Stimulated activated CD4-positive, alpha-beta T cell treated with anti-CD3 and anti-CD28 coated beads, Interleukin-15, amount 100 ng/mL, for 24 hours (primary cell): ENCODE data around the gene TRAF1.

ENCODE experiments used
- DNase-seq: peaks from one replicate; pipeline ENCODE4 v3.0.0-alpha.2; 2020

The TRAF1 gene

DNA sequence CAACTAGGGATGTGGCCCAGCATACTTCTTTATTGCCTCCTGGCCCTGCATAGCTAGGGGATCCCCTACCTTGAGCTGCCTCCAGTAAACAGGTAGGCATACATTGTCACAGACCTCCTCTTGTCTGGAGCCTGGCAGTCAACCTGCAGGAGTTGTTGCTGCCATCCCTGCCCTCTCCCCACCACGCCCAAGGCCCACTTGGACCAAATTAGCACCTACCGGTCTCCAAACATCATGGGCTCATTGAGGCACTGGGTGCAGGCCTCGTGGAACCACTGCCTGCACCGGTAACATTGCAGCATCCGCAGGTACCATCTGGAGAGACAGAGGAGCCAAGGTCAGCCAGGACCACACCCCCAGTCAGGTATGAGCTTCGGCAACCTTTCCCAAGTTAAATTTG lies 59.9 kb downstream of the TRAF1 start:
- no peak for DNase-seq

DNA sequence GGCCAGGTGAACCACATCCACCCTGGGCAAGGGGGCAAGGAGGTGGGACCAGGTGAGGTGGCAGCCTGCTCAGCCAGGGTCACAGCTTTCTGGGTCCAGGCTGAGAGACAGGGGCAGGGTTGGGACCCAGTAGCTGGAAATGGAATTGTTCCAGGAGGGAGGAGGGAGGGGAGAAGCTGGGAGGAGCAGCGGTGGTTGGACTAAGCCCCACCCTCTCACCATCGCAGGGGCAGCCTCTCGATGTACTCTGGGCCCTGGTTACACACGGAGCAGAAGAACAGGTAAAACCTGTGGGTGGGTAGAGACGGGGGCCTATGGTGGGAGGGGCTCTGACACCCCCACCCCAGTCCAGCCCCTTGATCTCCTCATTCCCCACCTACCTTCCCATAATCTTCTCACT lies 60.8 kb downstream of the TRAF1 start:
- no peak for DNase-seq

DNA sequence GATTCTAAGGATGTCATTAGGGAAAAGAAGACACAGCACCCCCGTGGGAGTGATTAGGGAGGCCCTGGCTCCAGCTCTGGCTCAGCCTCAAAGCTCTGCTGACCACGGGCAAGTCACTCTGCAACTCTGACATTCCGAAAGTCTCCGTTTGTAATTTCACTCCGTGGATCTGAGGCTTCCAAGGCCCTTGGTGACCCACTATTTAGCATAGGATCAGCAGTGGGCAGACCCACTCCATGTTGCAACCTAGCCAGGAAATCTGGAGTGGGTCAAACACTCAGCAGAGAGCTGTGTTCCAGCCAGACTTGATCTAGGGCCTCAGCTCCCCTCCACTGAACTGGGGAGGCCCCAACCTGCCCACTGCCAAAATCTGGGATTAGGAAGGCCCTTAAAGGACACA lies 61.4 kb downstream of the TRAF1 start:
- no peak for DNase-seq

DNA sequence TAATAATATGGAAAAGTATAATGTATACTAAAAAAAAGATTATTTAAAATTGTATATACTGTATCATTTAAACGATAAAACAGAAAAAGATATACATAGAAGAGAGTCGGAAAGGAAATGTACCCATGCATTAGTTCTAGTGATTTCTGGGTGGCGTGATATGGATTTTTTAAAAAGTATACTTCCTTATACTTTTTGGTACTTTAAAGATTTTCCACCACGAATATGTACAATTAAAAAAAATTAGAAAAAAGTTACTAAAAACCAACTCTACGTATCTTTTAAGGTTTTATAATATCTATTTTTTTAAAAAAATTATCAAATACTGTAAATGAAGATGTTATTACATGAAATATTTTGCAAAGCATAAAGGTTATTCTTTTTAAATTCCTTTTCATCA lies 61.9 kb downstream of the TRAF1 start:
- no peak for DNase-seq

DNA sequence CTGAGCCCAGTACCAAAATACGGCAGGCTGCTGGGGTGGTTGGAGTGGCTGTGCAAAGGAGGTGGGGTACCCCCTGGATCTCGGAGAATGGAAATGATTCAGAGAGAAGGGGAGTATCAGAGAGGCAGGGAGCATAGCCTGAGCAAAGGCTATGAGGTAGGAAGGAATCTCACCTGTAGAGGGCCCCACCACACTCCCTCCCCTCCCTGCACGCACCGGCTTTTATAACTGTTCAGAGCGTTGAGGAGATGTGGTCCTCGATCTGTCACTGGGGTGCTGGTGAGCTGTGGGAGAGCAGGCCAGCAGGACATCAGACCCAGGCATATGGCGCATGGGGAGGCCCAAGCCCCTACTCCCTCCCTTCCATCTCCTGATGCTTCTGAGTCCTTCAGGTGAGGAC lies 62.8 kb downstream of the TRAF1 start:
- no peak for DNase-seq

DNA sequence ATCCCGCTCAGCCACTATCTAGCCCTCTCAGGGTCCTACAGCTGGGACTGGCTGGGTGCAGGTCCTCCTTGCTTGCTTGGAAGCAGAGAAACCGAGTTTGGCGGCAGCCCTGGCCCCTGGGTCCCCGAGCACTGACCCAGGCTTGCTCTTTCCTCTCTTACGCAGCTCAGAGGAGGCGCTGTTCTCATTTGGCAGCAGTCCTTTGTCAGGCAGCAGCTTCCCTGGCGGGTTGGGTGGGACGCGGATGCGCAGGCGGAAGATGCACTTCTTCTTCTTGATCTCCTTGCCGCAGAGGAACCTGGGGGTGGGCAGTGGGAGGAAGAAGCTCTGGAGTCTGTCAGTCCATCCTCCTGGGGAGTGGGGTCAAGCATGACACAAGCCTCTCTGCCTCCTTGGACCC lies 64.1 kb downstream of the TRAF1 start:
- DNase-seq: no peak

- DNase-seq: no peak
These were observed 64.7 kb downstream of the TRAF1 start for GRCh38 chr9:120861935-120862334.

GRCh38 chr9:120860083-120860482 lies 66.5 kb downstream of the TRAF1 start:
- DNase-seq: no peak

DNA sequence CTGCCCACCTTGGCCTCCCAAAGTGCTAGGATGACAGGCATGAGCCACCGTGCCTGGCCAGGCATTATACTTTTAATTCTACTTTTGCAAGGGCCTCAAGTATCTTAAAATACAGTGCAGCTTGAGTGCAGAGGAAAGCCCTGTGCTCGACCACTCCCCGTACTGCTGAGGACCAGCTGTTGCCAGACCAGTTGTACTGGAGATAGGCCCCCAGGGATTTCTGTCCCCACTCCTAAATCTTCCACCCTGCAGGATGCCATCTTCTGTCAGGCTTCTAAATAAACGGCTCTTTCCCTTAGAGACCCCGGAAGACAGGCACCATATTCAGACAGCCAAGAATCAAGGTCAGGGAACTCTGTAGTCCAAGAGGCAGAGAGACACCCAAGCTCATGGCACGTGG lies 67.2 kb downstream of the TRAF1 start:
- no peak for DNase-seq

GRCh38 chr9:120857902-120858301 lies 68.7 kb downstream of the TRAF1 start:
- no peak for DNase-seq

- DNase-seq: no peak
These were observed 69.1 kb downstream of the TRAF1 start for GRCh38 chr9:120857481-120857880.

GRCh38 chr9:120856700-120857099 lies 69.9 kb downstream of the TRAF1 start:
- DNase-seq: no peak

- no peak for DNase-seq
These were observed 70.5 kb downstream of the TRAF1 start for GRCh38 chr9:120855827-120856670.

GRCh38 chr9:120854596-120855327 lies 71.8 kb downstream of the TRAF1 start:
- DNase-seq: no peak

DNA sequence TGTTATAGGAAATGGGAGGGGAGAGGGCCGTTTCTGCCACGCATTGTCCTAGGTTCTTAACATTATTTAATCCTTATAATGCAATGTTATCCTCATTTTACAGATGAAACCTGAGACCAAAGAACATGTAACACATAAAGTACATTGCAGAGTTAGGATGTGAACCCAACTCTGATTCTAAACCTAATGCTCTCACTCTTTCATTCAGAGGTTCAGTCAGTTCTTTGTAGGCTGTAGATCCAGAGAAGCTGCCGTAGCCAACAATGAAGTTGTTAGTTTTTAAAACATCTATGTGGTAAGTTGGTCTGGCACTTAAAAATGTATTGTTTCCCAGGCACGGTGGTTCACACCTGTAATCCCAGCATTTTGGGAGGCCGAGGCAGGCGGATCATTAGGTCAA lies 73.4 kb downstream of the TRAF1 start:
- DNase-seq: no peak
